Keratinocyte (primary cell): ENCODE measurements around the gene CDH1. TPM values are rescaled to one million over a fixed set of nuclear protein-coding genes. Genes with fewer than 3 reads are reported as not detected.
A peak's percentile ranks its signal among the peaks of the same experiment; 100 is the strongest.
"Not testable (repeated sequence)": the region's sequence is repeated elsewhere in the genome, so short reads cannot be mapped to it uniquely, and the experiment has no call there.

ENCODE experiments used
- DNase-seq: peaks from one replicate; pipeline ENCODE4 v3.0.0-alpha.2; 2011; ENCODE audit warnings: low read depth, missing footprints, low spot score
- FAIRE-seq: peaks from 2 replicates; lab custom pipeline; 2011; peaks lifted over from hg19 to GRCh38; lab: Jason Lieb, UNC
- H2AFZ ChIP-seq: 2 replicates; pipeline ENCODE4 v1.6.0; 2012; ENCODE audit warnings: low read length, control low read depth, inconsistent platforms; ENCODE audit not compliant: control insufficient read depth
- H3K27ac ChIP-seq: 2 replicates; pipeline ENCODE4 v1.5.1; 2011; ENCODE audit warnings: low read length; ENCODE audit not compliant: control insufficient read depth, insufficient read depth
- H3K27me3 ChIP-seq: 3 replicates; pipeline ENCODE4 v1.6.0; 2011; ENCODE audit warnings: low read length; ENCODE audit not compliant: control insufficient read depth, insufficient read depth; ENCODE audit errors: extremely low read depth
- H3K36me3 ChIP-seq, 2 experiments: 2 replicates in 1 of 2; 3 replicates in 1 of 2; pipeline ENCODE4 v1.5.1; 2011; ENCODE audit warnings: low read length in 2 of 2, mild to moderate bottlenecking in 1 of 2; ENCODE audit not compliant: control insufficient read depth in 2 of 2, insufficient read depth in 2 of 2; ENCODE audit errors: extremely low read depth in 1 of 2
- H3K4me1 ChIP-seq: 3 replicates; pipeline ENCODE4 v1.5.1; 2011; ENCODE audit warnings: low read length; ENCODE audit not compliant: control insufficient read depth, insufficient read depth; ENCODE audit errors: extremely low read depth
- H3K4me2 ChIP-seq: 3 replicates; pipeline ENCODE4 v1.6.0; 2011; ENCODE audit warnings: low read depth, low read length; ENCODE audit not compliant: control insufficient read depth, insufficient read depth; ENCODE audit errors: extremely low read depth
- H3K4me3 ChIP-seq, 3 experiments: fragments of 200-600 bp in 1 of 3; sonication (generic) in 1 of 3; 2 replicates in 2 of 3; 3 replicates in 1 of 3; pipeline ENCODE4 v1.5.1; 2011 to 2016; ENCODE audit warnings: low read length in 3 of 3, mild to moderate bottlenecking in 3 of 3, control low read depth in 2 of 3, inconsistent platforms in 1 of 3, low read depth in 1 of 3, mixed read lengths in 1 of 3, mixed run types in 1 of 3, moderate library complexity in 1 of 3; ENCODE audit not compliant: control insufficient read depth in 2 of 3, insufficient read depth in 2 of 3; ENCODE audit errors: extremely low read depth in 1 of 3
- H3K79me2 ChIP-seq: 2 replicates; pipeline ENCODE4 v1.6.0; 2012; ENCODE audit warnings: low read length; ENCODE audit not compliant: control insufficient read depth, insufficient read depth
- H3K9ac ChIP-seq: 3 replicates; pipeline ENCODE4 v1.6.0; 2011; ENCODE audit warnings: low read length; ENCODE audit not compliant: control insufficient read depth, insufficient read depth; ENCODE audit errors: extremely low read depth
- H3K9me1 ChIP-seq: 3 replicates; pipeline ENCODE4 v1.6.0; 2011; ENCODE audit warnings: low read length; ENCODE audit not compliant: control insufficient read depth, insufficient read depth; ENCODE audit errors: extremely low read depth
- H3K9me3 ChIP-seq: 2 replicates; pipeline ENCODE4 v1.5.1; 2012; ENCODE audit warnings: low read depth, low read length; ENCODE audit not compliant: control insufficient read depth
- H4K20me1 ChIP-seq: 3 replicates; pipeline ENCODE4 v1.6.0; 2011; ENCODE audit warnings: low read length; ENCODE audit not compliant: control insufficient read depth, insufficient read depth; ENCODE audit errors: extremely low read depth
- EZH2 ChIP-seq: IDR thresholded peaks from one replicate; pipeline ENCODE4 v1.6.1; 2012; ENCODE audit warnings: inconsistent platforms, mild to moderate bottlenecking, low read length, moderate library complexity
- dilution Hi-C: fragments of 300-500 bp; cut with MboI; formaldehyde crosslinking; loops from one replicate; pipeline ENCODE4 v1.7.0; 2020; ENCODE audit warnings: low sequenced_read_pairs; ENCODE audit not compliant: extremely low pct_ligation_motif_present
- polyA plus RNA-seq, 5 experiments: library from polyadenylated mRNA; depleted of rRNA in 3 of 5; stranded (reverse) in 3 of 5; stranded (forward) in 1 of 5; unstranded in 1 of 5; fragments of >200 nt; gene quantifications; 1 replicate in 1 of 5; 2 replicates in 3 of 5; 3 replicates in 1 of 5; pipeline versions ENCODE4 v1.2.1 to v1.2.3, GENCODE V29; 2011 to 2012; ENCODE audit warnings: missing spikeins in 2 of 5, low read depth in 1 of 5, low replicate concordance in 1 of 5
- TF ChIP-seq, protein P1 (sequence below), 3 experiments: IDR thresholded peaks in 1 of 3; conservative IDR thresholded peaks in 1 of 3; optimal IDR thresholded peaks in 1 of 3; 2 replicates in 2 of 3; 3 replicates in 1 of 3; pipeline versions ENCODE3 to v1.5.1; 2011; ENCODE audit warnings: low read length in 3 of 3, mild to moderate bottlenecking in 3 of 3, moderate library complexity in 2 of 3, control low read depth in 1 of 3, inconsistent platforms in 1 of 3; ENCODE audit not compliant: insufficient read depth in 2 of 3; ENCODE audit errors: extremely low read depth in 1 of 3

The CDH1 gene
- polyA plus RNA-seq, 1 donor (not counting 4 experiments of a cell fraction or from before 2014, with no cell fraction given) = 247 TPM

DNA sequence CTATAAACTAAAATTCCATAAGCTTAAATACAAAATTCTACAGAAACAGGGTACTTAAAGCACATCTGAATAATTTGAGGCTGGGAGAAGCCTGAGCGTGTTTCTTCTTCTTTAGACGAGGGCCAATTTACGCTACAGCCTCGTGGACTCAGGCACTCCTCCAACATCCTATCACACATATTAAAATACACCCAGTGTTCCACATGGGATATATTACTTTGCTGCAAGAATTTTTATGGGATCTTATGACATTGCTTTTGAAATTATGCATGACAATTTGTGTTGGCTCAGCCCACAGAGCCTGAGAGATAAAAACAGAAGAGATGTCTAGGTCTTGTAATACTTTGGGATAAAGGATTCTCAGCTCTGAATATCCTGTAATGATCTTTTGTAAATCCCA is 102.7 kb downstream of the CDH1 start:
- no peaks in the 10 kb centered on the region for H3K9me1 ChIP-seq
- FAIRE-seq (no peak), DNase-seq (no peak)
- no peak overlapping the region for H2AFZ ChIP-seq
- H3K9me3 ChIP-seq = no peaks in the 10 kb centered on the region
- dilution Hi-C loops = no loop called here
- peaks cover 3% of the 10 kb centered on the region for H3K4me1 ChIP-seq
- H3K27ac ChIP-seq = no peak overlapping the region
- H3K27me3 ChIP-seq = no peaks in the 10 kb centered on the region
- H3K79me2 ChIP-seq = peaks cover 9% of the 10 kb centered on the region
- H3K9ac ChIP-seq = no peak overlapping the region
- no peaks in the 10 kb centered on the region for H4K20me1 ChIP-seq
- TF ChIP-seq EZH2 = no peak
- TF ChIP-seq, protein P1, sequence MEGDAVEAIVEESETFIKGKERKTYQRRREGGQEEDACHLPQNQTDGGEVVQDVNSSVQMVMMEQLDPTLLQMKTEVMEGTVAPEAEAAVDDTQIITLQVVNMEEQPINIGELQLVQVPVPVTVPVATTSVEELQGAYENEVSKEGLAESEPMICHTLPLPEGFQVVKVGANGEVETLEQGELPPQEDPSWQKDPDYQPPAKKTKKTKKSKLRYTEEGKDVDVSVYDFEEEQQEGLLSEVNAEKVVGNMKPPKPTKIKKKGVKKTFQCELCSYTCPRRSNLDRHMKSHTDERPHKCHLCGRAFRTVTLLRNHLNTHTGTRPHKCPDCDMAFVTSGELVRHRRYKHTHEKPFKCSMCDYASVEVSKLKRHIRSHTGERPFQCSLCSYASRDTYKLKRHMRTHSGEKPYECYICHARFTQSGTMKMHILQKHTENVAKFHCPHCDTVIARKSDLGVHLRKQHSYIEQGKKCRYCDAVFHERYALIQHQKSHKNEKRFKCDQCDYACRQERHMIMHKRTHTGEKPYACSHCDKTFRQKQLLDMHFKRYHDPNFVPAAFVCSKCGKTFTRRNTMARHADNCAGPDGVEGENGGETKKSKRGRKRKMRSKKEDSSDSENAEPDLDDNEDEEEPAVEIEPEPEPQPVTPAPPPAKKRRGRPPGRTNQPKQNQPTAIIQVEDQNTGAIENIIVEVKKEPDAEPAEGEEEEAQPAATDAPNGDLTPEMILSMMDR (optimal IDR thresholded peaks at IDR 0.05 in 1 of 3, IDR thresholded peaks at IDR 0.05 in 1 of 3, conservative IDR thresholded peaks at IDR 0.05 in 1 of 3; ENCODE audit: extremely low read depth in 1 of 3, insufficient read depth in 2 of 3, low read length in 3 of 3) = no peak
- H3K36me3 ChIP-seq = peaks cover 5% of the 10 kb centered on the region in 2 experiments
- H3K4me3 ChIP-seq = no peak overlapping the region
- H3K4me2 ChIP-seq = no peak overlapping the region

DNA sequence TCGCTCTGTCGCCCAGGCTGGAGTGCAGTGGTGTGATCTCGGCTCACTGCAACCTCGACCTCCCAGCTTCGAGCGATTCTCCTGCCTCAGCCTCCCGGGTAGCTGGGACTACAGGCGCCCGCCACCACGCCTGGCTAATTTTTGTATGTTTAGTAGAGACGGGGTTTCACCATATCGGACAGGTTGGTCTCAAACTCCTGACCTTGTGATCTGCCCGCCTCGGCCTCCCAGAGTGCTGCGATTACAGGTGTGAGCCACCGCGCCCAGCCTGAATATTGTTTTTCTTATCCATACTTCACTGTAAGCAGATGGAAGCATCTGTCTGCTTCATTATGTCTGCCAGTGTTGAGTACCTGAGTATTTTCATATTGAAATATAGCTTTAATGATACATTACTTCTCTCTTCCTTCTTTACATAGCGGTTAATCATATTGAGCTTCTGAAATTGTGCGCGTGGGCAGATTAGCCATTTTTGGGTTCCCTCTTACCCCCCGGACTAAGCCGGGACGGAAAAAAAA is 105.9 kb downstream of the CDH1 start:
- peak overlapping the region; percentile 98 for H2AFZ ChIP-seq
- H3K9me1 ChIP-seq, H4K20me1 ChIP-seq, dilution Hi-C loops, H3K36me3 ChIP-seq, H3K27me3 ChIP-seq, H3K9me3 ChIP-seq, DNase-seq, FAIRE-seq, H3K4me1 ChIP-seq: not testable (repeated sequence)
- peak overlapping the region; percentile 94 for H3K9ac ChIP-seq
- H3K4me3 ChIP-seq = peak overlapping the region; percentile 94 to 99 (median 97)
- peak overlapping the region; percentile 73 for H3K27ac ChIP-seq
- peaks cover 12% of the 10 kb centered on the region for H3K79me2 ChIP-seq
- H3K4me2 ChIP-seq = peak overlapping the region; percentile 95
